HCT116 (cell line): Measurements from ENCODE around the gene ZFYVE19. TPM values are rescaled to one million over a fixed set of nuclear protein-coding genes. Genes with fewer than 3 reads are reported as not detected.

Experiments used
- ATAC-seq: fragments of 200-7000 bp; cut with Tn5 transposase; 2 replicates; pipeline ENCODE4 v1.9.1; 2020; ENCODE audit warnings: mild to moderate bottlenecking, moderate library complexity
- BruUV-seq: library from RNA; stranded (reverse); fragments of 400-500 nt; replicated peaks from 2 replicates; lab custom pipeline; 2021; lab: Mats Ljungman, UMichigan
- CTCF ChIA-PET: fragments of 300-600 bp; sonication (Branson Sonifier 250); formaldehyde crosslinking; loops from one replicate; lab custom pipeline; 2021; ENCODE audit warnings: antibody characterized with exemption; lab: Charles Lee
- POLR2A ChIA-PET: fragments of 300-600, 350-600 bp; sonication (Branson Sonifier 250); formaldehyde crosslinking; loops from one replicate; lab custom pipeline; 2021; ENCODE audit warnings: antibody characterized with exemption; lab: Charles Lee
- RAD21 ChIA-PET, 2 experiments: fragments of 300-600 bp; sonication (Branson Sonifier 250); formaldehyde crosslinking; loops; one replicate each; lab custom pipeline; 2023; ENCODE audit warnings: low total read pairs in 2 of 2; ENCODE audit not compliant: uncharacterized antibody in 2 of 2, unreplicated experiment in 2 of 2, low non-redundant PET in 1 of 2; lab: Charles Lee
- DNase-seq: peaks from one replicate; pipeline ENCODE4 v3.0.0-alpha.2; 2010; ENCODE audit warnings: low read depth, low spot score
- H2AFZ ChIP-seq: fragments of 200-600 bp; shearing (Covaris generic), sonication (generic); 2 replicates; pipeline ENCODE4 v1.6.1; 2017; ENCODE audit warnings: low read depth, mixed run types, mixed read lengths, antibody characterized with exemption, low read length; ENCODE audit not compliant: poor library complexity, severe bottlenecking
- H3K27ac ChIP-seq: 2 replicates; pipeline ENCODE4 v1.5.1; 2012; ENCODE audit warnings: low read depth, low read length
- H3K27me3 ChIP-seq: fragments of 200-600 bp; sonication (generic); 2 replicates; pipeline ENCODE4 v1.6.1; 2016; ENCODE audit warnings: mixed run types, low read length, mixed read lengths; ENCODE audit not compliant: insufficient read depth
- H3K36me3 ChIP-seq, 2 experiments: fragments of 200-500 bp in 1 of 2; fragments of 200-600 bp in 1 of 2; sonication (Bioruptor generic) in 1 of 2; sonication (generic) in 1 of 2; 2 replicates each; pipeline versions ENCODE4 v1.5.1 to v1.6.1; 2014 to 2016; ENCODE audit warnings: low read length in 2 of 2, inconsistent platforms in 1 of 2, mixed read lengths in 1 of 2, mixed run types in 1 of 2; ENCODE audit not compliant: insufficient read depth in 2 of 2, control insufficient read depth in 1 of 2
- H3K4me1 ChIP-seq, 2 experiments: fragments of 200-600 bp in 1 of 2; sonication (generic) in 1 of 2; 2 replicates each; pipeline versions ENCODE4 v1.5.1 to v1.6.1; 2012 to 2017; ENCODE audit warnings: low read length in 2 of 2, inconsistent platforms in 1 of 2, mild to moderate bottlenecking in 1 of 2, mixed read lengths in 1 of 2, mixed run types in 1 of 2, moderate library complexity in 1 of 2; ENCODE audit not compliant: insufficient read depth in 2 of 2, control insufficient read depth in 1 of 2
- H3K4me2 ChIP-seq: fragments of 200-600 bp; sonication (generic); 2 replicates; pipeline ENCODE4 v1.6.1; 2017; ENCODE audit warnings: mixed run types, low read length, mixed read lengths
- H3K4me3 ChIP-seq, 2 experiments: fragments of 200-600 bp in 1 of 2; sonication (generic) in 1 of 2; replicated peaks in 1 of 2; 2 replicates each; pipeline ENCODE4 v1.5.1; 2011 to 2016; ENCODE audit warnings: low read length in 2 of 2, control low read depth in 1 of 2, low read depth in 1 of 2, mild to moderate bottlenecking in 1 of 2, mixed read lengths in 1 of 2, mixed run types in 1 of 2
- H3K79me2 ChIP-seq: fragments of 200-600 bp; sonication (generic); 2 replicates; pipeline ENCODE4 v1.6.1; 2017; ENCODE audit warnings: mild to moderate bottlenecking, mixed run types, low read length, moderate library complexity, mixed read lengths; ENCODE audit not compliant: insufficient read depth
- H3K9ac ChIP-seq: fragments of 200-600 bp; sonication (generic); 2 replicates; pipeline ENCODE4 v1.6.1; 2016; ENCODE audit warnings: low read length, mixed read lengths
- H3K9me2 ChIP-seq: fragments of 200-600 bp; sonication (generic), shearing (Covaris generic); 2 replicates; pipeline ENCODE4 v1.6.1; 2017; ENCODE audit warnings: mixed run types, mild to moderate bottlenecking, moderate library complexity; ENCODE audit not compliant: insufficient read depth
- H3K9me3 ChIP-seq, 2 experiments: fragments of 200-500 bp in 1 of 2; fragments of 200-600 bp in 1 of 2; sonication (Bioruptor generic) in 1 of 2; sonication (generic) in 1 of 2; 2 replicates each; pipeline ENCODE4 v1.6.1; 2014 to 2017; ENCODE audit warnings: low read length in 2 of 2, mixed read lengths in 2 of 2, inconsistent platforms in 1 of 2, low read depth in 1 of 2, mild to moderate bottlenecking in 1 of 2, mixed run types in 1 of 2, moderate library complexity in 1 of 2; ENCODE audit not compliant: control insufficient read depth in 1 of 2, insufficient read depth in 1 of 2
- H4K20me1 ChIP-seq: fragments of 200-600 bp; sonication (generic), shearing (Covaris generic); 2 replicates; pipeline ENCODE4 v1.6.1; 2017; ENCODE audit warnings: mixed run types, mild to moderate bottlenecking, moderate library complexity; ENCODE audit not compliant: insufficient read depth
- CBX3 ChIP-seq: IDR thresholded peaks from 2 replicates; pipeline ENCODE4 v1.6.1; 2012; ENCODE audit warnings: low read depth
- ELF1 ChIP-seq: IDR thresholded peaks from 2 replicates; pipeline ENCODE4 v1.6.1; 2012; ENCODE audit warnings: low read depth, borderline replicate concordance
- EZH2 ChIP-seq: fragments of 200-600 bp; sonication (generic); IDR thresholded peaks from 2 replicates; pipeline ENCODE4 v1.6.1; 2017; ENCODE audit warnings: antibody characterized with exemption, mixed run types
- JUND ChIP-seq: IDR thresholded peaks from 2 replicates; pipeline ENCODE4 v1.6.1; 2012
- SRF ChIP-seq: IDR thresholded peaks from 2 replicates; pipeline ENCODE4 v1.6.1; 2012; ENCODE audit warnings: low read depth
- TCF7L2 ChIP-seq: IDR thresholded peaks from 2 replicates; pipeline ENCODE4 v1.7.0; 2011; ENCODE audit warnings: borderline replicate concordance, inconsistent platforms; ENCODE audit not compliant: insufficient read depth, insufficient read length; ENCODE audit errors: extremely low read depth
- YY1 ChIP-seq: IDR thresholded peaks from 2 replicates; pipeline ENCODE4 v1.6.1; 2011; ENCODE audit warnings: low read length, low read depth, moderate library complexity, mild to moderate bottlenecking; ENCODE audit not compliant: insufficient replicate concordance; ENCODE audit errors: extremely low read depth
- ZFX ChIP-seq: fragments of 450-650 bp; IDR thresholded peaks from 2 replicates; pipeline ENCODE4 v1.6.1; 2017
- intact Hi-C: fragments of 100-400 bp; cut with micrococcal nuclease; formaldehyde crosslinking; loops from 2 replicates; pipeline ENCODE4 v1.10.0; 2022
- total RNA-seq: library from RNA; stranded (reverse); gene quantifications from one replicate; pipeline ENCODE4 v1.2.1, GENCODE V29; 2021; ENCODE audit not compliant: unreplicated experiment
- TF ChIP-seq, protein P1 (sequence below): IDR thresholded peaks from 2 replicates; pipeline ENCODE4 v1.6.1; 2011; ENCODE audit warnings: mild to moderate bottlenecking, low read length, moderate library complexity; ENCODE audit not compliant: insufficient replicate concordance; ENCODE audit errors: extremely low read depth
- TF ChIP-seq, protein P2 (sequence below): IDR thresholded peaks from 2 replicates; pipeline ENCODE4 v1.6.1; 2012
- TF ChIP-seq, protein P3 (sequence below): IDR thresholded peaks from 2 replicates; pipeline ENCODE4 v1.6.1; 2012

Gene ZFYVE19
- total RNA-seq, 1 experiment from 2014 or later = 29.1 TPM

DNA sequence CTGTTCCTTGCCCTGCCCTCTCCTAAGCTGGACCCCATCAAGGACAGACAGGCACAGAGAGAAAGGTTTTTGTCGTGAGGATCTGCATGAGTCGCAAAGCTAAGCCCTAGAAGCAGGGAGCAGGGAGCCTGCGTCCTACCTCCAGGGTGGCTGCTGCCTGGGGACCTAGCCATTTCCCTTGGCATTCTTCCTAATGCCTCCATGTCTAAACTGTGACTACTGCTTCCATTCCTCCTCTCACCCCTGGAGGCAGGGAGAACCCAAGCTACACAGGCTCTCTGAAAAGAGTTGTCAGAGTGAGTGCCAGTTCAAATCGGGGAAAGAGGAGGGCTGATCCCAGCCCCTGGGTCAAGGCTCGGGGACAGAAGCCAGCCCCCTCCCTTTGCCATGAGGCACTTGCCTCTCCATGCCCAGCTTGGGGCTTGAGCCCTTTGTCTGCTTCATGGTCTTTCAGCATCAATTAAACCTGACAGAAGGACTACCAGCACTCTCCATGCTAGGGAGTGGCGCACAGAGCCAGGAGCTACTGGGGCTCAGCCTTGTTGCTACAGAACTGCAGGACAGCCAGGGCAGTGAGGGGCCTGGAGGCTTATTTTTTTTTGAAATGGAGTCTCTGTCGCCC is 40.6 kb upstream of the ZFYVE19 start:
- POLR2A ChIA-PET = no interaction called here
- no peak overlapping the region for H3K9ac ChIP-seq

More for the DNA sequence above, 40.6 kb upstream of the ZFYVE19 start:
- ChIA-PET RAD21 (no interaction called here), CTCF (interaction anchor here (1.7 kb wide), 1 partner anchor 128 kb away, joined by 4 read pairs; the partner anchor contains the start of gene VPS18)
- no peak overlapping the region for H3K4me3 ChIP-seq
- BruUV-seq = no TSS peak
- no peak for DNase-seq
- no peak for ATAC-seq
- H3K79me2 ChIP-seq = no peaks in the 10 kb centered on the region
- no peaks in the 10 kb centered on the region for H3K9me2 ChIP-seq
- intact Hi-C loops = no loop called here
- no peaks in the 10 kb centered on the region for H3K9me3 ChIP-seq
- H2AFZ ChIP-seq = no peak overlapping the region
- TF ChIP-seq ZFX = no peak
- no peak for TF ChIP-seq EZH2
- no peak for TF ChIP-seq JUND
- TF ChIP-seq TCF7L2 = no peak
- no peak for TF ChIP-seq SRF
- TF ChIP-seq, protein P1, sequence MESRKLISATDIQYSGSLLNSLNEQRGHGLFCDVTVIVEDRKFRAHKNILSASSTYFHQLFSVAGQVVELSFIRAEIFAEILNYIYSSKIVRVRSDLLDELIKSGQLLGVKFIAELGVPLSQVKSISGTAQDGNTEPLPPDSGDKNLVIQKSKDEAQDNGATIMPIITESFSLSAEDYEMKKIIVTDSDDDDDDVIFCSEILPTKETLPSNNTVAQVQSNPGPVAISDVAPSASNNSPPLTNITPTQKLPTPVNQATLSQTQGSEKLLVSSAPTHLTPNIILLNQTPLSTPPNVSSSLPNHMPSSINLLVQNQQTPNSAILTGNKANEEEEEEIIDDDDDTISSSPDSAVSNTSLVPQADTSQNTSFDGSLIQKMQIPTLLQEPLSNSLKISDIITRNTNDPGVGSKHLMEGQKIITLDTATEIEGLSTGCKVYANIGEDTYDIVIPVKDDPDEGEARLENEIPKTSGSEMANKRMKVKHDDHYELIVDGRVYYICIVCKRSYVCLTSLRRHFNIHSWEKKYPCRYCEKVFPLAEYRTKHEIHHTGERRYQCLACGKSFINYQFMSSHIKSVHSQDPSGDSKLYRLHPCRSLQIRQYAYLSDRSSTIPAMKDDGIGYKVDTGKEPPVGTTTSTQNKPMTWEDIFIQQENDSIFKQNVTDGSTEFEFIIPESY = no peak
- no peak for TF ChIP-seq YY1
- TF ChIP-seq CBX3 = no peak
- no peak for TF ChIP-seq ELF1
- TF ChIP-seq, protein P2, sequence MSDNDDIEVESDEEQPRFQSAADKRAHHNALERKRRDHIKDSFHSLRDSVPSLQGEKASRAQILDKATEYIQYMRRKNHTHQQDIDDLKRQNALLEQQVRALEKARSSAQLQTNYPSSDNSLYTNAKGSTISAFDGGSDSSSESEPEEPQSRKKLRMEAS = no peak
- TF ChIP-seq, protein P3, sequence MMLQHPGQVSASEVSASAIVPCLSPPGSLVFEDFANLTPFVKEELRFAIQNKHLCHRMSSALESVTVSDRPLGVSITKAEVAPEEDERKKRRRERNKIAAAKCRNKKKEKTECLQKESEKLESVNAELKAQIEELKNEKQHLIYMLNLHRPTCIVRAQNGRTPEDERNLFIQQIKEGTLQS = no peak
- peaks cover 32 to 74% of the 10 kb centered on the region in 2 experiments for H3K4me1 ChIP-seq
- no peaks in the 10 kb centered on the region; a peak in 1 of 4 replicates for H3K36me3 ChIP-seq
- no peaks in the 10 kb centered on the region for H4K20me1 ChIP-seq
- no peaks in the 10 kb centered on the region for H3K27me3 ChIP-seq
- H3K4me2 ChIP-seq = no peak overlapping the region
- no peak overlapping the region for H3K27ac ChIP-seq
